HG03045 (cell line): ENCODE data around the gene PSMB8.
"Not testable (repeated sequence)": the region's sequence is repeated elsewhere in the genome, so short reads cannot be mapped to it uniquely, and the experiment has no call there.

ENCODE experiments used
- ATAC-seq: cut with Tn5 transposase; IDR thresholded peaks from one replicate; pipeline ENCODE4 v1.9.1; 2021; ENCODE audit warnings: mild to moderate bottlenecking, moderate library complexity; ENCODE audit not compliant: unreplicated experiment

Gene PSMB8

DNA sequence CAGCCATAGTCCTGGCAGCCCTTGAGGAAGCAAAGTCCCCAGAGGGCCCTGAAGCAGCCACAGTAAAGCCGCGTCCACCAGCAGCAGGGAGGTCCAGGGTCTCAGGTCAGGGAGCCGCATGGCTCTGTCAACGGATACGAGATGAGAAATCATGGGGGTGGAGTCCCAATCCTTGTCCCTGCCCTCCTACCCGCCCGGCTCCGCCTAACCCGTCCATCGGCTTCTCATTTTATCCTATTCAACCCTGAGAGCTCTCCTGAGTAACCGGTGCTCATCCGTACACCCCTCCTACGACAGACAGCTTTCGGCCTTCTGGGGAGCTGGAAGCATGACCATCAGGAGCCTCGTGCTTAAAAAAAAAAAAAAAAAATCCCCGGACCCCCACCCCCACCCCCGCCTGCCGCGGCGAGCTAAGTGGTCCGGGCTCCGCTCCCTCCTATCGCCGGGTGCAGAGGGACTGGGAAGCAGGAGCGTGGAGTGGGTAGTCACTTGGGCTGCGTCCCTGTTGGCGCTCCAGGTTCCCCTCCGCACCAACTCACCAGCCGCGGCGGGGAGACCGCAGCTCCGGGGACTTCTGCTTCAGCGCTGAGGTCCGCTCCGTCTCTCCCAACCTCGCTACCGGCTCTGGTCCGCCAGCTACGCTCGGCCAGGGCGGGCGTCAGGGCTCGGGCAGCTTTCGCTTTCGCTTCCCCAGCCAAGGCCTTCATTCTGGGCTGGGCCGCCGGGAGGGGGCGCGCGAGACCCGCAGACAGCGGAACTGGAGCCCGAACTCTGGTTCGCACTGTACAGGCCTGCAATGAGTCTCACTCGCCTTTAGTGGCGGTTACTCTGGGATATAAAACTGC, 5.5 kb downstream of the PSMB8 start, which contains the start of gene TAP2:
TSS of gene TAP2 (minus strand) at position 626 of the 845 bp plus-strand sequence. CDS start at position 120, 506 bp downstream.
- peak; percentile 77 for ATAC-seq

DNA sequence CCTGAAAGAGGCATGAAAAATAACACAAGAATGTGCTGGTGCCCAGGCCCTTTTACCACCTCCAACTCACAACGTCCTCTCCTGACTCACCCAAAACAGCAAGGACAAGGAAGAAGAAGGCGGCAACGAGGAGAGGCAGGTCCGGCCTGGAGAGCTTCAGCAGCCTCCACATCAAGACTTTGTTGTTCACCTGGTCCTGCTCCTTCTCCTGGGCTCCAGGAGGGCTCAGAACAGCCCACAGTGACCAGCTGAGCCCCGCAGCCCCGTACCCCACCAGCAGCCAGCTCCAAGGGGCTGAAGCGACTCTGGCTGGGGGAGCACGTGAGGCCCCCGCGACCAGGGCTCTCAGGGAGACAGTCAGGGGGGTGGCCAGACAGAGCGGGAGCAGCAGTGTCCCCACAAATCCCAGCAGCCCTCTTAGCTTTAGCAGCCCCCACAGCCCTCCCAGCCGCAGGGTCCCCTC, 6.2 kb downstream of the PSMB8 start:
- no peak for ATAC-seq

DNA sequence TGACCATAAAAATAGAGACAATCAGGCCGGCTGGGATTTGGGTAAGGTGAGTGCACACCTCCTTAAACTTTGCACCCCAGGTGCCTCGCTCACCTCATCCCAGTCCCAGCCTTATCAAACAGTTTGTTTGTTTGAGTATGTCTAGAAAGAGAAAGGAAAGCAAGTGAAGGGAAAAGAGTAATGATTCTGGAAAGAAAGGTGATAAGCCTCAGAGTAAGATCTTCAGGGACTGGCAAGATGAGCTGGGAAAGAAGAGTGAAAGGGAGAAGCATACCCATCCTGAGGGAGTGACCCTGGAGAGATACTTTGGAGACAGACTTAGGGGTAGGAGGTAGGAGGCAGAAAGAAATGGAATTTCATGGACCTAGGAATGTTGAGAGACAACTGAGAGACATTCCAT, 7.0 kb downstream of the PSMB8 start:
- no peak for ATAC-seq

DNA sequence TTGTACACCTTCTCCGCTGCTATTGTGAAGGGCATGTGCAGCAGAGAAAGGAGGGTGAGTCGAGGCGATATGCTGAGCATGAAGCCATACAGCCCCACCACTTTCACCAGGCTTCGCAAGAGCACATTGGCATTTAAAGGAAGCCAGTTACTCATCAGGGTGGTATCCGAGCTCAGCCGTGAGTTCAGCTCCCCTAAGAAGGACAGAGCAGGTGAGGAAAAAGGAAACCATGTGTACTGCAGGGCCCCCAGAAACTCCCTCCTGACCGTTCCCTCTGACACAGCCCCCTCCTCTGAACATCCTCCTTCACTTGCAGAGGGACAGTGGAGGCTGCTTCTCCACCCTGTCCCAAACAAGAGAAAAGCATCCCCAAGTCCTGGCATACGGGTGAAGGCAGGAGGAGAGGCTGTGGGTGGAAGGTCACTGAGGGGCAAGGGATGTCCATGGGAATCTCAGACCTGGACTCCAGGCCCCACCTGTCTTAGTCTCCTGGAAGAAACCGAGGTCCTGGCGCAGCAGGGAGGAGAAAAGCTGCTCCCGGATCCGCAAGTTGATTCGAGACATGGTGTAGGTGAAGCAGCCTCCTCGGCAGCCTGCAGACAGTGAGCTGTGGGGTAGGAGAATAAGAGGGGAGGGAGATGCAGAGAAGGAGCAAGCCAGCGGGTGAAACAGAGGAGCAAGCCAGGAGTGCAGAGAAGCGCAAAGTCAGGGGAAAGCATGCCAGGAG, 8.5 kb downstream of the PSMB8 start:
- ATAC-seq = no peak

GRCh38 chr6:32833664-32834063, 10.2 kb downstream of the PSMB8 start:
- ATAC-seq = no peak

DNA sequence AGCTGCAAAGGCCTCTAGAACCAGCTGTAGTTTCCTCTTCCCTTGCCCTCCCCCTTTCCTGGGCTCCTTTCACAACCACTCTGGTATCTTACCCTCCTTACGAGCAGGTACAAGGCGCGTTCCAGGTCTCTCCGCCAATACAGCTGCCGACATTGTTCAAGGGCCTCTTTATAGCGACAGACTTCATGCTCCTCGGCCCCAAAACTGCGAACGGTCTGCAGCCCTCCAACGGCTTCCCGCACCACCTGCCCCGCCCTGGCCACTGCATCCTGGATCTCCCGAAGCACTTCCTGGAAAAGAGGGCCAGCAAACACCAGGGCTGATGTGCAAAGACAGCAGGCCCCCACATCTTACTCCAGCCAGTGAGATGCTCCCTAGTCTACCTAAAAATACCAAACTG, 11.3 kb downstream of the PSMB8 start:
- no peak for ATAC-seq

- no peak for ATAC-seq
Measured at GRCh38 chr6:32830936-32831335, 12.9 kb downstream of the PSMB8 start.

GRCh38 chr6:32830017-32830416, 13.8 kb downstream of the PSMB8 start:
- ATAC-seq = no peak

GRCh38 chr6:32829495-32829894, 14.4 kb downstream of the PSMB8 start:
- ATAC-seq = no peak

DNA sequence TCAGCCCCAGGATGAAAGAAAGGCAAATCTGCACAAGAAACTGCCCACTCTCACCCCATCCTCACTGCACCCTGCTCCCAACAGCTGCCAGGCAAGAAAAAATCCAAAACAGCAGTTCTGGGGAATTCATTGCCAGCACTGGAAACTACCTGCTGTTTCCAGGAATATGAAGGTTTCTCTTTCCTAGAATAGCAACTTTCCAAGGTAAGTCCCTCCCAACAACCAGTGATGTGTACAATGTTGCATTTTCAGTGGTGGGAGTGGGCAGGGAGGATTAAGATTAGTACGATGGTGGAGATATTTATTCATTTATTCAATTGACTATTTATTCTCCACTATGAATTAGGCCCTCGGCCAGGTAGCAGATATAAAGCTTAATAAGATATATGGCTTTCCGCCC, 16.8 kb downstream of the PSMB8 start:
- ATAC-seq = no peak

GRCh38 chr6:32825966-32826365, 17.9 kb downstream of the PSMB8 start:
- no peak for ATAC-seq

GRCh38 chr6:32819729-32820128, 24.1 kb downstream of the PSMB8 start:
- ATAC-seq = no peak

GRCh38 chr6:32818867-32819266, 25.0 kb downstream of the PSMB8 start:
- ATAC-seq = no peak

GRCh38 chr6:32816746-32817204, 27.1 kb downstream of the PSMB8 start, which contains the start of gene HLA-DOB:
TSS of gene HLA-DOB (minus strand) at chr6:32817002. CDS start at chr6:32816951, 51 bp downstream.
- ATAC-seq = peak; percentile 51

DNA sequence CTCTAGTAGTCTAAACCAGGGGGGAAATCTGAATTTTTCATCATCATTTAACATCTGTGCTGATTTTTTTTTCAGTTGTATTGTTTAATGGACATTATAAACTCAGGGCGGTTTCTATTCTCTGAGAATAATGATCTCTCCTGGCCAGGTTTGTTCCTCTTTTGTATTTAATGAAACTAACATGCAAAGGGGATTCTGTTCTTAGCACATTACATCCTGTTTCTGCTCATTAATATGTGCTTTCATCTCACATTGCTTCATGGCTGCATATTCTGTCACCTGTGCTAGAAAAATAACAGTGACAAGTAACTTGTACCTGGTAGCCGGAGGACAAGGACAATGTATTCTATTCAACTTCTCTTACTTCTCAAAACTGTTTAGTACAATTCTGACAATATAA, 27.9 kb downstream of the PSMB8 start:
- no peak for ATAC-seq

DNA sequence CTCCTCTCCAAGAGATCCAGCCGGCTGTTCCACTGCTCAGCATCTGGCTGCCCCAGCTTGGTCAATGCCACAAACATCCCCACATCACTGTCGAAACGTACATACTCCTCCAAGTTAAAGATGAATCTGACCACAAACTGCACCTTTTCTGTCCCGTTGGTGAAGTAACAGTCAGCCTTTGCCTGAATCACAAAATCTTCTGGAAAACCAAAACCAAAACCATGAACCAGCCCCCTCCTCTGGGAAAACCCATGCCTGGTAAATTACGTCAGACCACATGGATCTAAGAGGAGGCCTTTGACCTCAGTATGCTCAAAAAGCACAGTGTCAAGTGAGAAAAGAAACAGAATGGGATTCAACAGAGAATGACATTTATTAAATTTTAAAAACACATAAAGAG, 28.7 kb downstream of the PSMB8 start:
- ATAC-seq = no peak

DNA sequence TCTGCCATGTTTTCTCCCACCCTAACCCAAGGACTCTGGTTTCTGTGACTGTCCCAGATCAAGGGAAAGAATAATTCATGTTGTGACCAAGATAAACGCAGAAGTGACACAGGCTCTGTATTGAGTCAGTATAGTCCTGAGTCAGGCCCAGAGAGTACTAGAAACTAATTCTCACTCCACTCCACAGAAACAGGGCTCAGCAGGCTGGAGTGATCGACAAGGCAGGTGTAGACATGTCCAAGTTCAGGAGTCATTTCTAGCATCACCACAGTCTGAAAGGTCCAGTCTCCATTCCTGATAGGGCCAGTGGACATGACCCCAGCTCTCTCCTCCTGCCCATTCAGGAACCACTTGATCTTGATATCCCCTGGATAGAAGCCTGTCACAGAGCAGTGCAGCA, 29.7 kb downstream of the PSMB8 start:
- no peak for ATAC-seq

- ATAC-seq = no peak
Measured at GRCh38 chr6:32809171-32809570, 34.7 kb downstream of the PSMB8 start.

GRCh38 chr6:32807020-32807580, 36.7 kb downstream of the PSMB8 start:
- ATAC-seq = no peak

- not testable (repeated sequence) for ATAC-seq
Measured at GRCh38 chr6:32805404-32805803, 38.4 kb downstream of the PSMB8 start.

DNA sequence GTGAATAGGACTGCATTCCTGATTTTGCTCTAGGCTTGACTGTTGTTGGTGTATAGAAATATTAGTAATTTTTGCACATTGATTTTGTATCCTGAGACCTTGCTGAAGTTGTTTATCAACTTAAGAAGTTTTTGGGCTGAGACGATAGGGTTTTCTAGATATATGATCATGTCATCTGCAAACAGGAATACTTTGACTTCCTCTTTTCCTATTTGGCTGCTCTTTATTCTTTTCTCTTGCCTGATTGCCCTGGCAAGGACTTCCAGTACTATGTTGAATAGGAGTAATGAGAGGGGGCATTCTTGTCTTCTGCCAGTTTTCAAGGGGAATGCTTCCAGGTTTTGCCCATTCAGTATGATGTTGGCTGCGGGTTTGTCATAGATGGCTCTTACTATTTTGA, 40.4 kb downstream of the PSMB8 start:
- no peak for ATAC-seq
